C4-2B (cell line): ENCODE data around the gene FOS.

ENCODE experiments used
- ZFX ChIP-seq: fragments of 450-650 bp; IDR thresholded peaks from 2 replicates; pipeline ENCODE4 v1.6.1; 2017
- TF ChIP-seq, protein P1 (sequence below): fragments of 450-650 bp; conservative IDR thresholded peaks from 2 replicates; pipeline ENCODE4 v1.5.1; 2017; ENCODE audit warnings: mild to moderate bottlenecking

DNA sequence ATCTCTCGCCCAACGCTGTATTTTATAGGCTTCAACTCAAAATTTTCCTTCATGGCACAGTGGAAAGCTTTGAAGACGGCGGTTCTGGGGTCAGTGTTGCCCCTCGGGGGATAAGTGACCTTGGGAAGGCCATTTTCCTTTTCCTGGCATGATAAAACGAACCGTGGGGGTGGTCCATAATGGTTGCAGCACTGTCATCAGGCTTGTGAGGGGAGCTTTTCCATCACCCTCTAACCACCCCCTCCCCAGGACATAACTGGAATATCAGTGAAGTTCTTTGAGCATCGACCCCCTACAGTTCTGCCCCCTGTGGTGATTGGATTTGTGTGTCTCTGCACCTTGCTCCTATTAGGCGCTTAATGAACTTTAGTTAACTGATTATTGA is 16.0 kb downstream of the FOS start:
- TF ChIP-seq, protein P1, sequence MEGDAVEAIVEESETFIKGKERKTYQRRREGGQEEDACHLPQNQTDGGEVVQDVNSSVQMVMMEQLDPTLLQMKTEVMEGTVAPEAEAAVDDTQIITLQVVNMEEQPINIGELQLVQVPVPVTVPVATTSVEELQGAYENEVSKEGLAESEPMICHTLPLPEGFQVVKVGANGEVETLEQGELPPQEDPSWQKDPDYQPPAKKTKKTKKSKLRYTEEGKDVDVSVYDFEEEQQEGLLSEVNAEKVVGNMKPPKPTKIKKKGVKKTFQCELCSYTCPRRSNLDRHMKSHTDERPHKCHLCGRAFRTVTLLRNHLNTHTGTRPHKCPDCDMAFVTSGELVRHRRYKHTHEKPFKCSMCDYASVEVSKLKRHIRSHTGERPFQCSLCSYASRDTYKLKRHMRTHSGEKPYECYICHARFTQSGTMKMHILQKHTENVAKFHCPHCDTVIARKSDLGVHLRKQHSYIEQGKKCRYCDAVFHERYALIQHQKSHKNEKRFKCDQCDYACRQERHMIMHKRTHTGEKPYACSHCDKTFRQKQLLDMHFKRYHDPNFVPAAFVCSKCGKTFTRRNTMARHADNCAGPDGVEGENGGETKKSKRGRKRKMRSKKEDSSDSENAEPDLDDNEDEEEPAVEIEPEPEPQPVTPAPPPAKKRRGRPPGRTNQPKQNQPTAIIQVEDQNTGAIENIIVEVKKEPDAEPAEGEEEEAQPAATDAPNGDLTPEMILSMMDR: no peak
- TF ChIP-seq ZFX: no peak
